Panc1 (cell line): ENCODE results near the gene SLC32A1. TPM values are rescaled to one million over a fixed set of nuclear protein-coding genes. Genes with fewer than 3 reads are reported as not detected.

Experiments used
- ATAC-seq: fragments of 200-7000 bp; cut with Tn5 transposase; 2 replicates; pipeline ENCODE4 v1.9.1; 2020; ENCODE audit warnings: mild to moderate bottlenecking, moderate library complexity
- BruUV-seq: library from RNA; stranded (reverse); fragments of 400-500 nt; replicated peaks from 2 replicates; lab custom pipeline; 2021; lab: Mats Ljungman, UMichigan
- CTCF ChIA-PET: fragments of 300-600 bp; sonication (Branson Sonifier 250); formaldehyde crosslinking; loops from one replicate; lab custom pipeline; 2022; ENCODE audit warnings: antibody characterized with exemption; lab: Charles Lee
- POLR2A ChIA-PET: fragments of 300-600 bp; sonication (Branson Sonifier 250); formaldehyde crosslinking; loops from one replicate; lab custom pipeline; 2022; ENCODE audit warnings: antibody characterized with exemption; lab: Charles Lee
- DNase-seq: peaks from one replicate; pipeline ENCODE4 v3.0.0-alpha.2; 2010; ENCODE audit warnings: low read depth, low spot score
- H3K27ac ChIP-seq: 2 replicates; pipeline ENCODE4 v1.5.1; 2011; ENCODE audit warnings: mild to moderate bottlenecking, low read length, inconsistent platforms
- H3K27me3 ChIP-seq: fragments of 200-500 bp; sonication (Bioruptor generic); 2 replicates; pipeline ENCODE4 v1.6.0; 2014; ENCODE audit warnings: low read length, inconsistent platforms; ENCODE audit not compliant: control insufficient read depth, insufficient read depth
- H3K36me3 ChIP-seq: fragments of 200-500 bp; sonication (Bioruptor generic); 2 replicates; pipeline ENCODE4 v1.5.1; 2014; ENCODE audit warnings: inconsistent platforms, mild to moderate bottlenecking, low read length, moderate library complexity; ENCODE audit not compliant: control insufficient read depth, insufficient read depth
- H3K4me1 ChIP-seq: 2 replicates; pipeline ENCODE4 v1.5.1; 2011; ENCODE audit warnings: inconsistent platforms, mild to moderate bottlenecking, low read length, moderate library complexity; ENCODE audit not compliant: control insufficient read depth, insufficient read depth
- H3K4me3 ChIP-seq, 2 experiments: 2 replicates each; pipeline ENCODE4 v1.5.1; 2011 to 2012; ENCODE audit warnings: low read depth in 2 of 2, low read length in 2 of 2, mild to moderate bottlenecking in 2 of 2, inconsistent platforms in 1 of 2, moderate library complexity in 1 of 2
- H3K9me3 ChIP-seq: fragments of 200-500 bp; sonication (Bioruptor generic); 2 replicates; pipeline ENCODE4 v1.5.1; 2014; ENCODE audit warnings: low read depth, mild to moderate bottlenecking, inconsistent platforms, low read length, moderate library complexity; ENCODE audit not compliant: control insufficient read depth, insufficient read depth
- POLR2AphosphoS5 ChIP-seq: IDR thresholded peaks from 2 replicates; pipeline ENCODE4 v1.6.1; 2012; ENCODE audit warnings: mild to moderate bottlenecking, low read depth, low read length, moderate library complexity
- SIN3A ChIP-seq: IDR thresholded peaks from 2 replicates; pipeline ENCODE4 v1.6.1; 2012; ENCODE audit warnings: low read depth, mild to moderate bottlenecking, low read length, moderate library complexity, borderline replicate concordance; ENCODE audit not compliant: insufficient read depth
- TCF7L2 ChIP-seq: IDR thresholded peaks from 2 replicates; pipeline ENCODE4 v1.6.1; 2011; ENCODE audit warnings: mild to moderate bottlenecking, low read depth, low read length, inconsistent platforms
- in situ Hi-C: cut with HindIII; loops from 2 replicates; pipeline ENCODE4 v1.10.0; 2016; ENCODE audit warnings: low sequenced_read_pairs, low pct_unique_long_range_greater_than_20kb
- intact Hi-C: fragments of 100-400 bp; cut with micrococcal nuclease; formaldehyde crosslinking; loops from one replicate; pipeline ENCODE4 v1.10.0; 2022; ENCODE audit not compliant: unreplicated experiment
- total RNA-seq: library from RNA; stranded (reverse); gene quantifications from one replicate; pipeline ENCODE4 v1.2.1, GENCODE V29; 2021; ENCODE audit not compliant: unreplicated experiment
- TF ChIP-seq, protein P1 (sequence below), 2 experiments: IDR thresholded peaks; 2 replicates each; pipeline ENCODE4 v1.6.1; 2011 to 2012; ENCODE audit warnings: low read depth in 2 of 2, control low read depth in 1 of 2, low read length in 1 of 2, mild to moderate bottlenecking in 1 of 2, moderate library complexity in 1 of 2; ENCODE audit not compliant: insufficient read depth in 1 of 2
- TF ChIP-seq, protein P2 (sequence below): fragments of 450-650 bp; IDR thresholded peaks from 2 replicates; pipeline ENCODE4 v1.5.1; 2017; ENCODE audit warnings: mild to moderate bottlenecking

The SLC32A1 gene
- total RNA-seq, 1 experiment from 2014 or later = not detected

DNA sequence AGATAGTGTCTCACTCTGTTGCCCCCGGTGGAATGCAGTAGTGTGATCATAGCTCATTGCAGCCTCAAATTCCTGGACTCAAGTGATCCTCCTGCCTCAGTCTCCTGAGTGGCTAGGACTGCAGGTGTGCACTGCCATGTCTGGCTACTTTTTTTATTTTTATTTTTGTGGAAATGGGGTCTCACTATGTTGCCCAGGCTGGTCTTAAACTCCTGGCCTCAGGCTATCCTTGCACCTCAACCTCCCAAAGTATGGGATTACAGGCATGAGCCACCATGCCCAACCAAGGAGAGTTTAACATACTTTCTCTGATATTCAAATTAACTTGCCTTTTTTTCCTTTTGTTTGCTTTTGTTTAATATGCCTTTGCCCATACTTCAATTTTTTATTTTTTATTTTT lies 13.6 kb downstream of the SLC32A1 start:
- POLR2A ChIA-PET = no interaction called here
- ATAC-seq = no peak
- DNase-seq = no peak
- BruUV-seq = no TSS peak
- CTCF ChIA-PET = interaction anchor here (0.7 kb wide), 1 partner anchor 48 kb away, joined by 3 read pairs; no protein-coding TSS in a partner anchor
- Histone ChIP-seq H3K27ac (no peak overlapping the region), H3K27me3 (peaks cover 42% of the 10 kb centered on the region), H3K9me3 (no peaks in the 10 kb centered on the region), H3K36me3 (no peaks in the 10 kb centered on the region), H3K4me3 (no peak overlapping the region), H3K4me1 (no peaks in the 10 kb centered on the region)
- TF ChIP-seq TCF7L2 (no peak), SIN3A (no peak), POLR2AphosphoS5 (no peak)
- TF ChIP-seq, protein P1, sequence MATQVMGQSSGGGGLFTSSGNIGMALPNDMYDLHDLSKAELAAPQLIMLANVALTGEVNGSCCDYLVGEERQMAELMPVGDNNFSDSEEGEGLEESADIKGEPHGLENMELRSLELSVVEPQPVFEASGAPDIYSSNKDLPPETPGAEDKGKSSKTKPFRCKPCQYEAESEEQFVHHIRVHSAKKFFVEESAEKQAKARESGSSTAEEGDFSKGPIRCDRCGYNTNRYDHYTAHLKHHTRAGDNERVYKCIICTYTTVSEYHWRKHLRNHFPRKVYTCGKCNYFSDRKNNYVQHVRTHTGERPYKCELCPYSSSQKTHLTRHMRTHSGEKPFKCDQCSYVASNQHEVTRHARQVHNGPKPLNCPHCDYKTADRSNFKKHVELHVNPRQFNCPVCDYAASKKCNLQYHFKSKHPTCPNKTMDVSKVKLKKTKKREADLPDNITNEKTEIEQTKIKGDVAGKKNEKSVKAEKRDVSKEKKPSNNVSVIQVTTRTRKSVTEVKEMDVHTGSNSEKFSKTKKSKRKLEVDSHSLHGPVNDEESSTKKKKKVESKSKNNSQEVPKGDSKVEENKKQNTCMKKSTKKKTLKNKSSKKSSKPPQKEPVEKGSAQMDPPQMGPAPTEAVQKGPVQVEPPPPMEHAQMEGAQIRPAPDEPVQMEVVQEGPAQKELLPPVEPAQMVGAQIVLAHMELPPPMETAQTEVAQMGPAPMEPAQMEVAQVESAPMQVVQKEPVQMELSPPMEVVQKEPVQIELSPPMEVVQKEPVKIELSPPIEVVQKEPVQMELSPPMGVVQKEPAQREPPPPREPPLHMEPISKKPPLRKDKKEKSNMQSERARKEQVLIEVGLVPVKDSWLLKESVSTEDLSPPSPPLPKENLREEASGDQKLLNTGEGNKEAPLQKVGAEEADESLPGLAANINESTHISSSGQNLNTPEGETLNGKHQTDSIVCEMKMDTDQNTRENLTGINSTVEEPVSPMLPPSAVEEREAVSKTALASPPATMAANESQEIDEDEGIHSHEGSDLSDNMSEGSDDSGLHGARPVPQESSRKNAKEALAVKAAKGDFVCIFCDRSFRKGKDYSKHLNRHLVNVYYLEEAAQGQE (IDR thresholded peaks at IDR 0.05; ENCODE audit: insufficient read depth in 1 of 2, low read depth in 2 of 2, low read length in 1 of 2) = no peak
- TF ChIP-seq, protein P2, sequence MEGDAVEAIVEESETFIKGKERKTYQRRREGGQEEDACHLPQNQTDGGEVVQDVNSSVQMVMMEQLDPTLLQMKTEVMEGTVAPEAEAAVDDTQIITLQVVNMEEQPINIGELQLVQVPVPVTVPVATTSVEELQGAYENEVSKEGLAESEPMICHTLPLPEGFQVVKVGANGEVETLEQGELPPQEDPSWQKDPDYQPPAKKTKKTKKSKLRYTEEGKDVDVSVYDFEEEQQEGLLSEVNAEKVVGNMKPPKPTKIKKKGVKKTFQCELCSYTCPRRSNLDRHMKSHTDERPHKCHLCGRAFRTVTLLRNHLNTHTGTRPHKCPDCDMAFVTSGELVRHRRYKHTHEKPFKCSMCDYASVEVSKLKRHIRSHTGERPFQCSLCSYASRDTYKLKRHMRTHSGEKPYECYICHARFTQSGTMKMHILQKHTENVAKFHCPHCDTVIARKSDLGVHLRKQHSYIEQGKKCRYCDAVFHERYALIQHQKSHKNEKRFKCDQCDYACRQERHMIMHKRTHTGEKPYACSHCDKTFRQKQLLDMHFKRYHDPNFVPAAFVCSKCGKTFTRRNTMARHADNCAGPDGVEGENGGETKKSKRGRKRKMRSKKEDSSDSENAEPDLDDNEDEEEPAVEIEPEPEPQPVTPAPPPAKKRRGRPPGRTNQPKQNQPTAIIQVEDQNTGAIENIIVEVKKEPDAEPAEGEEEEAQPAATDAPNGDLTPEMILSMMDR = no peak
- intact Hi-C loops = no loop called here
- in situ Hi-C loops = no loop called here

DNA sequence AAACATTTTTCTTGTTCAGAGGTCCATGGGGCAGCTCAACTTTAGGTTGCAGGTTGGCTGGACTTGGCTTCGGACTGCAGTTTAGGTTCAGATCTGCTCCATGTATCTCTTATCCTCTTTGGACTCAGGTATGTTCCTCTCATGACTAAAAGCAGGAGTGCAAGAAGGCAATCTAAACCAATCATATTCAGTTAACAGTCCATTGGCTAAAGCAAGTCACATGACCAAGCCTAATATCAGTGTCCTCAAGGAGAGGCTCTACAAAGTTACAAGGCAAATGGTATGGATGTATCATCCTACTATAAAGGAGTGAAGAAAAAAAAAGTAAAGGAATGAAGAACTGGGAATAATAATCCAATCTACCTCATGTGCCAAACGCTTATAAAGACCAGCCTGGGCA lies 21.5 kb downstream of the SLC32A1 start:
- intact Hi-C loops = no loop called here
- ATAC-seq (no peak), DNase-seq (no peak)
- in situ Hi-C loops = no loop called here
- H3K4me3 ChIP-seq = no peak overlapping the region
- TF ChIP-seq TCF7L2 (no peak), SIN3A (no peak), POLR2AphosphoS5 (no peak)
- TF ChIP-seq, protein P2 = no peak
- TF ChIP-seq, protein P1 (IDR thresholded peaks at IDR 0.05; ENCODE audit: insufficient read depth in 1 of 2, low read depth in 2 of 2, low read length in 1 of 2) = no peak
- no peaks in the 10 kb centered on the region for H3K9me3 ChIP-seq
- no peaks in the 10 kb centered on the region; the same call in 1 of the 2 replicates for H3K36me3 ChIP-seq
- H3K27ac ChIP-seq = no peak overlapping the region
- peaks cover 14% of the 10 kb centered on the region for H3K4me1 ChIP-seq
- peaks cover 15% of the 10 kb centered on the region for H3K27me3 ChIP-seq
- CTCF ChIA-PET = no interaction called here
- BruUV-seq = no TSS peak
- POLR2A ChIA-PET = no interaction called here
